ENCODE measurements around the gene SOX15. TPM values are rescaled to one million over a fixed set of nuclear protein-coding genes. Genes with fewer than 3 reads are reported as not detected.

Gene SOX15
- 1.4 TPM for total RNA-seq

DNA sequence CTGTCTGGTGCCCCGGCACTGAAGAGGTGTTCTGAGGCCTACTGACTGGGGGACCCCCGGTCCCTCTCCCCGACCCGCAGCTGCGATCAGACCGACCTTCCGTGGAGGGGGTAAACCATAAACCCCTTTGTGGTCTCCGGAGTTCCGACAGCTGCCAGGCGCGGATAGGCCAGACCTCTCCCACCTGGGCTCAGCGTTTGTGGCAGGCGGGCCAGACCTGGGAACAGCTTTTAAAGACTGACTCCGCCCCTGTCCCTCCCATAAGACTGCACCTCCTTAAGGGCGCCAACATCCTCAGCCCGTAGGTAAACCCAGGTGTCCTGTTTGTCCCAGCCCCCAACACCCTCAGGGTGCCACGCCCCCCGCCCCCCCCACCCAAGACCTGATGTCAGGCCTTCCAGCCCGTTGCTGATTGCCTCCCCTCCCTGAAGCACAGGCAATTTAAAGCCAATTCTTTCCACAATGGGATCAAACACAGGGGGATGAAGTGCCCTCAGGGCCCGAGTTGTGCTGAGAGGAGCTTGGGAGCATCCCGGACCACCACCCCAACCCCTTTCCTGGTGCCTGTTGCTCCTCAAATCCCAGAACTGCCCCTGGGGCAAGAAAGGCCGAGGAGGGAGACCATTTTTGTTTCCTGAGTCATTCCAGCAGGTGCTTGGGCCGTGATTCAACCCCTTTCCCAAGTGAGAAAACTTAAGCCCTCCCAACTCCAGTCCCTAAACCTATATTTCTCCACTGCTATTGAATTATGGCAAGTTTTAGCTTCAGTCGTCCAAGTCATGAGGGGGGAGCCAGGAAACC, at the start of gene SOX15:
SOX15 (minus strand) TSS at position 204 of the 801 bp plus-strand sequence. CDS start 418 bp downstream, outside the sequence.

DNA sequence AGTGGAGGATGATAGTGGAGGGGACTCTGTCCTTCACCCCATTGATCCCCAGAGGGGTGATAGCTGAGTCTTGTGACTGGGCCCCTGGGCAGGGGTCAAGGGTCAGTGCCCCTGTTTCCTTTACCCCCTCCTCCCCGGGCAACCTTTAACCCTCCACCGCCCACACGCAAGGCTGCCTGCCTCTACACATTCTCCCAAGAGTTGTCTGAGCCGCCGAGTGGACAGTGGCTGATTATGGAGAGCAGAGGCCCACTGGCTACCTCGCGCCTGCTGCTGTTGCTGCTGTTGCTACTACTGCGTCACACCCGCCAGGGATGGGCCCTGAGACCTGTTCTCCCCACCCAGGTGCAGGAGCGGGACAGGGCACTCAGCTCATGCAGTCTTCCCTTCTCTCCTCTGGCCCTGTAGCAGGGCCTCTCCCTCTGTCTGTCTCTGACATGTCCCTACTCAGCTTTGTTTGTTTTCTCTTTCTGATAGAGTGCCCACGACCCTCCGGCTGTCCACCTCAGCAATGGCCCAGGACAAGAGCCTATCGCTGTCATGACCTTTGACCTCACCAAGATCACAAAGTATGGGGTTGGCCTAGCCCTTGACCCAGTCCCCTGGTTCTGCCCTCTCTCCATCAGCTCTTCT, 40.2 kb upstream of the SOX15 start, which contains the start of gene SHBG:
SHBG (plus strand) TSS at position 197 of the 633 bp plus-strand sequence; CDS start at position 235, 38 bp downstream.

DNA sequence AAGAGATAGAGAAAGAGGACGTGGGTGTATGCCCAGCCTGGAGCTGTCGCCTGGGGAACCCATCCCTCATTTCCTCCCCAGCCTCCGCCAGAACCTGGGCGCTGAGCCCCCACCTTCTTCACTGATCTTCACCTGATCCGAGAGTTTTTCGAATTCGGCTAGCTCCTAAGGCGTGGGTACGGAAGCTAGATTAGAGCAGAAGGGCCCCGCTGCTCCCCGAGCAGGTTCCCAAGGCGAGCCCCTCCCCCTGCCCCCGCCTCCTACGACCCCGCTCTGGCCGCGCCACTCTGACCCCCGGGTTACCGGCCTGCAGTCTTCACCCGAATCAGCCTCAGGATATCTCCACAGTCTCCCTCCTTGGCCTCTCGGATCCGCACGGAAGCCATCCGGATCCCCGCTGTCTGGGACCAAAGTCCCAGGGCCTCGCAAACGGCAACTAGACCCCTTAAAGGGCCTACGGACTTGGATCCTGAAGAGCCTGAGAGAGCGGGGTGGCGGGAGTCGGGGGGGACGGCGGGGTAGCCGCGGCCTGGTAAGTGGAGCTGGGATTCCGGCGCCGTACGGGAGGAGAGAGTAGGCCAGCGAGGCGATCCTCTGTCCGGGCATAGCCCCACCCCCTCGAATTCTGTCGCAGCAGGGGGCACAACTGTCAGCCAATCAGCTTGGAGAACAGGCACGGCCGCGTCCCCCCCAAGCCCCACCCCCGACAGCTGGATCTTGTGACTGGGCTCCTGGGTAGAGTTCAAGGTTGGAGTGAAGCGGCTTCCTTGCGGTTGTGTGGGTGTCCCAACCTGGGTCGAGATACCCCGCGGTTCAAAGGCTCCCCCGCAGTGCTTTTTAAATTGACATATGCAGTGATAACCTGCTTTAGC, 37.6 kb upstream of the SOX15 start, which contains the start of gene SAT2:
SAT2 (minus strand) TSS at position 572 of the 872 bp plus-strand sequence; CDS start at position 386, 186 bp downstream.

DNA sequence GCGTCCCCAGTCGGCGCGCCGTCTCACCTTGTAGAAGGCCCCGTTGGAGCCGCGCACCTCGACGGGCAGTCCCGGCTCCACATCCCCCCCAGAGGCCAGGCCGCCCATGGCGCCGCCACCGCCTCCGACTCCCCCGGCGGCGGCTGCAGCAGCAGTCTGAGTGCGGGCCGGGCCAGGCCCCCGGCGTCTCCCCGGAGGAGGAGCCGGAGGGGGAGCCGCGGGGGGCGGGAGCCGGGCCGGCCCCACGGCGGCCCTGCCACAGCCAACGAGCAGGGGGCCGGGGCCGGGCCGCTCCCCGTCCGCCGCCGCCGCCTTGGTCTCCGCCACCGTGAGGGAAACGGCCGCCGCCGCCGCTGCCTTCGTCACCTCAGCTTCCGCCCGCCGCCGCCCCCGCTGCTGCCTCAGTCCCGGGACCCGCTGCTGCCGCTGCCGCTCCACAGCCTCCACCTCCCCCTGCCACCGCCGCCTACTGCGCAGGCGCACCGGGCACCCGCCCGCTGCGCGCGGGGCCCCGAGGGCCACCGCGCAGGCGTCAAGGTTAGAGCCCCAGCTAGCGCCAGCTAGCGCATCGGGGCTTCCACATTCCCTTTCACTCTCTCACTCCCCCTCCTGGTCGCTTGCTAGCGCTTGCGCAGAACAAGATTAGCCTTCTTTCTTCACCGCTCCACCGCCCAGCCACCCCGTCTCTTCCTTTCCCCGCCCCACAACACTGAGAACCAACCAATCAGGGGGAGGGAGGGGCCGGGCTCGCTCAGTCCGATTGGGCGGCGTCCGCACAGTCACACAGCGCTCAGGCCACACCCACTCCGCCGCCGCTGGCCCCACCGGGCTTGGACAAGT, 24.8 kb upstream of the SOX15 start, which contains the start of gene FXR2:
FXR2 (minus strand) TSS at position 473 of the 840 bp plus-strand sequence; CDS start at position 108, 365 bp downstream.

DNA sequence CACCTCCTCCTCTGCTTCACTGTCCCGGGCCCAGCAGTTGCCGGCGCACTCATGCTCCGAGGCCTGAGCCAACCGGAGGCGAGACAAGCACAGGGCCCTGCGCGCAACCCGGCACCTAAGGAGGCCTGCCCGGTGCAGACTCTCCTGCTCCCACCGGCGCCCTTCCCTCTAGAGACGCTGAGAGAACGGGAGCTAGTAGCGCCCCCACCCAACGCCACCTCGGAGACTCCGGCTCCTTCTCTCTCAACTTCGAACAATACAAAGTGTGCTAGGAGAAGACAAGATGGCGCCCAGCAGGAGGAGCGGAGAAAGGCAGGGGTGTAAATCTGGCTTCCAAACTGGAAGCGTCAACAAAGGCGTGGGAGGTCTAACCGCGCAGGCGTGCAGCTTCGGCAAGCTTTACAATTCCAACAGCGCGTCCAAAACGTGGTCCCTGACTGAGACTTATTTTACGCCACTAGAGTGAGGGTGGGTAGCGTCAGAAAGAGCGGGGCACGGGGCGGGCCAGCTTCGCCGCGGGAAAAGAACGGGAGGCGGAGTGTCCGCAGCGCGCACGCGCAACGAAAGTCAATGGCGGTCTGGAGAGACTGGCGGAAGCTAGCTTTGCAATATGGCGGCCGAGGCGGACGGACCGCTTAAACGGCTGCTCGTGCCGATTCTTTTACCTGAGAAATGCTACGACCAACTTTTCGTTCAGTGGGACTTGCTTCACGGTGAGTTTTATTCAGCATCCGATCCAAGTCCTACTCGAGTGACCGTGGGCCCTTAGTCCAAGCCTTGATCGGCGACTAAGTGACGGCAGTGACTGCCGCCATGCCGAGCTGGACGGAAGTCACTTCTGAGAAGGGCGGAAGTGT, 6.4 kb downstream of the SOX15 start, which contains the start of gene MPDU1:
MPDU1 (plus strand) TSS at position 600 of the 857 bp plus-strand sequence; CDS start at position 611, 11 bp downstream.

DNA sequence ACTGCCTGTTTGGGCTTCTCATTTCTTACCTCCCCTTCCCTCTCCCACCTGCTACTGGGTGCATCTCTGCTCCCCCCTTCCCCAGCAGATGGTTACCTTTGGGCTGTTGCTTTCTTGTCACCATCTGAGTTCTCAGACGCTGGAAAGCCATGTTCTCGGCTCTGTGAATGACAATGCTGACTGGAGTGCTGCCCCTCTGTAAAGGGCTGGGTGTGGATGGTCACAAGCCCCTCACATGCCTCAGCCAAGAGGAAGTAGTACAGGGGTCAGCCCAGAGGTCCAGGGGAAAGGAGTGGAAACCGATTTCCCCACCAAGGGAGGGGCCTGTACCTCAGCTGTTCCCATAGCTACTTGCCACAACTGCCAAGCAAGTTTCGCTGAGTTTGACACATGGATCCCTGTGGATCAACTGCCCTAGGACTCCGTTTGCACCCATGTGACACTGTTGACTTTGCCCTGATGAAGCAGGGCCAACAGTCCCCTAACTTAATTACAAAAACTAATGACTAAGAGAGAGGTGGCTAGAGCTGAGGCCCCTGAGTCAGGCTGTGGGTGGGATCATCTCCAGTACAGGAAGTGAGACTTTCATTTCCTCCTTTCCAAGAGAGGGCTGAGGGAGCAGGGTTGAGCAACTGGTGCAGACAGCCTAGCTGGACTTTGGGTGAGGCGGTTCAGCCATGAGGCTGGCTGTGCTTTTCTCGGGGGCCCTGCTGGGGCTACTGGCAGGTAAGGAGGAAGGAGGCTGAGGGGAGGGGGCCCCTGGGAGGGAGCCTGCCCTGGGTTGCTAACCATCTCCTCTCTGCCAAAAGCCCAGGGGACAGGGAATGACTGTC, 10.7 kb downstream of the SOX15 start, which contains the start of gene CD68:
CD68 (plus strand) TSS at position 638 of the 833 bp plus-strand sequence; CDS start at position 678, 40 bp downstream.

DNA sequence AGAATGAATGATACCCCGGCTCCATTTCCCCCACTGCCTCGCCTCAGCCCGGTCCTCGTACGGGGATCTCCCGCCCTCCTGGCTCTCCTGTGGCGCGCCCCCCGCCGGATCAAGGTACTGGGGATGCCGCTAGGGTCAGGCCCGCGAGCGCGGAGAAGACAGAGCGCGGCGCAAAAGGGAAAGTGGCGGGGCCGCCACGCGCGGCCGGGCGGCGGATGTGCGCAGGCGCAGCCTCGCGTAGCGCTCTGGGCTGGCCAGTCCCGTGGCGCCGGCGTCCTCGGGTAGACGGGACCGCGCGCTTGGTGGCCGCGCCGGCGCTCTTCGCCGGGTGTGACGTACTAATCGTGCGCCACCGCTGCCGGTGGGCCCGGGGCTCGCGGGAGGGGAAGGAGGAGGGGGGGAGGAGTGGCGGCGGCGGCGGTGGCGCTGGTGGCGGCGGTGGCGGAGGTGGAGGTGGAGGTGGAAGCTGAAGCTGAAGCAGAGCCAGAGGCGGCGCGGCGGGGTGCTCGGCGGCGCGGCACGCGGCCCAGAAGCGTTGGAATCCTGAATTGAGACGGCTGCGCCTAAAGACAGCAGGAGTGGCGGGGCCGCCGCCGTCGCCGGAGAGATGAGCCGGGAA, 28.2 kb downstream of the SOX15 start, which contains the start of gene SENP3:
SENP3 (plus strand) TSS at position 331 of the 619 bp plus-strand sequence. CDS start 1,158 bp downstream, outside the sequence.

DNA sequence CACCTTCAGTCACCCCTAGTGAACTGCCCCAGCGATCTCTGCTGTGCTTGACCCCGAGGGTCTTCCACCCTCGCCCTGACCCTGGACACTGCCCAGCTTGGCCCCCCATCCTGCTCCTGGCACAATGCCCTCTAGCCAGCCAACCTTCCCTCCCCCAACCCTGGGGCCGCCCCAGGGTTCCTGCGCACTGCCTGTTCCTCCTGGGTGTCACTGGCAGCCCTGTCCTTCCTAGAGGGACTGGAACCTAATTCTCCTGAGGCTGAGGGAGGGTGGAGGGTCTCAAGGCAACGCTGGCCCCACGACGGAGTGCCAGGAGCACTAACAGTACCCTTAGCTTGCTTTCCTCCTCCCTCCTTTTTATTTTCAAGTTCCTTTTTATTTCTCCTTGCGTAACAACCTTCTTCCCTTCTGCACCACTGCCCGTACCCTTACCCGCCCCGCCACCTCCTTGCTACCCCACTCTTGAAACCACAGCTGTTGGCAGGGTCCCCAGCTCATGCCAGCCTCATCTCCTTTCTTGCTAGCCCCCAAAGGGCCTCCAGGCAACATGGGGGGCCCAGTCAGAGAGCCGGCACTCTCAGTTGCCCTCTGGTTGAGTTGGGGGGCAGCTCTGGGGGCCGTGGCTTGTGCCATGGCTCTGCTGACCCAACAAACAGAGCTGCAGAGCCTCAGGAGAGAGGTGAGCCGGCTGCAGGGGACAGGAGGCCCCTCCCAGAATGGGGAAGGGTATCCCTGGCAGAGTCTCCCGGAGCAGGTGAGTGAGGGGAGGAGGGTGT, 31.2 kb downstream of the SOX15 start, which contains the start of gene TNFSF13:
TNFSF13 (plus strand) TSS at position 207 of the 776 bp plus-strand sequence; CDS start at position 497, 290 bp downstream.

DNA sequence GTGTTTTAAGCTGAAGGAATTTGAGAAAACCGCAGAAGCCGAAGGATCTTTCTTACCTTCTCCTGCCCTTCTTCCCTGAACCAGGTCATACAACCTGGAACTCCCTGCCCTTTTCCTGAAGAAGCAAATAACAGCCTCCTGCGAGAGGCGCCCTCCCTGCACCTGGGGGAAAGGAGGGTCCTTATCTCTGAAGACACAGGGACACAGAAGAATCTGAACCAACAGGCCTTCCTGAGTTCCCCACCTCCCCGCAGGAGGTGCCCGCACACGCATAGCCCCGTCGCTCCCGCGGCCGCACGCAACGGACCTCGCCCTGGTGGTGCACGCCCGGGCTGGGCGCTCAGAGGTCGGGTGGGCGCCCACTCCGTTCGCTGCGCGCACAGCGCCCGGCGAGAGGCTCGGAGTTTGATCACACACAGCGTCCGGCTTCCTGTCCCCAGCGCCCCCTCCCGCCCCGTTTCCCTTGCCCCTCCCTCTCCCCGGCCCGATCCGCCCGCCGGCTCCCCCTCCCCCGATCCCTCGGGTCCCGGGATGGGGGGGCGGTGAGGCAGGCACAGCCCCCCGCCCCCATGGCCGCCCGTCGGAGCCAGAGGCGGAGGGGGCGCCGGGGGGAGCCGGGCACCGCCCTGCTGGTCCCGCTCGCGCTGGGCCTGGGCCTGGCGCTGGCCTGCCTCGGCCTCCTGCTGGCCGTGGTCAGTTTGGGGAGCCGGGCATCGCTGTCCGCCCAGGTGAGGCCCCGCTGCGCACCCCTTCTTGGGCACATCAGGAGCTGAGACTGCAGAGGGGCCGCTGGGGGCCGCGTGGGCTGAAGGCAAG, 41.1 kb downstream of the SOX15 start, which contains the start of gene TNFSF12:
TNFSF12 (plus strand) TSS at position 474 of the 816 bp plus-strand sequence; CDS start at position 570, 96 bp downstream.

Small RNAs within 50 kb of the gene (small RNA-seq; reads per million reads assigned to genes)
- gene CD68 (not detected), gene SNORA48 (not detected), gene SNORD10 (not detected)

Other genes with a start within 250 kb of the SOX15 start
- 4.6 TPM for gene KCTD11, start 237.9 kb downstream of the SOX15 start, total RNA-seq
- gene TMEM95, start 234.9 kb downstream of the SOX15 start, total RNA-seq, result not detected
- gene TNK1, start 209.0 kb downstream of the SOX15 start, total RNA-seq, result 1.4 TPM
- 9.2 TPM for gene PLSCR3, start 195.6 kb downstream of the SOX15 start, total RNA-seq
- 63.7 TPM for gene TMEM256, start 186.0 kb downstream of the SOX15 start, total RNA-seq
- gene NLGN2, start 182.2 kb downstream of the SOX15 start, total RNA-seq, result 19.1 TPM
- gene SPEM1, start 169.8 kb downstream of the SOX15 start, total RNA-seq, result not detected
- gene SPEM2, start 164.5 kb downstream of the SOX15 start, total RNA-seq, result not detected
- not detected for gene SPEM3, start 161.2 kb downstream of the SOX15 start, total RNA-seq
- 1.4 TPM for gene TMEM102, start 154.7 kb downstream of the SOX15 start, total RNA-seq
- gene FGF11, start 150.6 kb downstream of the SOX15 start, total RNA-seq, result 9.0 TPM
- gene CHRNB1, start 145.0 kb downstream of the SOX15 start, total RNA-seq, result 19.1 TPM
- 25.6 TPM for gene ZBTB4, start 110.5 kb downstream of the SOX15 start, total RNA-seq
- not detected for gene SLC35G6, start 108.6 kb downstream of the SOX15 start, total RNA-seq
- gene POLR2A, start 105.7 kb downstream of the SOX15 start, total RNA-seq, result 65.7 TPM
- 4.8 TPM for gene TNFSF12, start 41.0 kb downstream of the SOX15 start, total RNA-seq
- 1.6 TPM for gene TNFSF13, start 31.3 kb downstream of the SOX15 start, total RNA-seq
- 76.6 TPM for gene SENP3, start 28.2 kb downstream of the SOX15 start, total RNA-seq
- 5.5 TPM for gene CD68, start 10.5 kb downstream of the SOX15 start, total RNA-seq
- 44.1 TPM for gene MPDU1, start 6.2 kb downstream of the SOX15 start, total RNA-seq
- 46.1 TPM for gene FXR2, start 24.8 kb upstream of the SOX15 start, total RNA-seq
- gene SAT2, start 37.7 kb upstream of the SOX15 start, total RNA-seq, result 30.7 TPM
- not detected for gene SHBG, start 40.0 kb upstream of the SOX15 start, total RNA-seq
- 27.5 TPM for gene ATP1B2, start 60.8 kb upstream of the SOX15 start, total RNA-seq
- gene TP53, start 97.4 kb upstream of the SOX15 start, total RNA-seq, result 10.6 TPM
- gene WRAP53, start 98.4 kb upstream of the SOX15 start, total RNA-seq, result 7.8 TPM
- gene EFNB3, start 115.1 kb upstream of the SOX15 start, total RNA-seq, result 42.4 TPM
- gene DNAH2, start 127.7 kb upstream of the SOX15 start, total RNA-seq, result 2.5 TPM
- 13.1 TPM for gene KDM6B, start 244.1 kb upstream of the SOX15 start, total RNA-seq

All from diencephalon (tissue), 1 donor.